GM12801 (cell line): ENCODE data around the gene SLC2A1.

ENCODE experiments used
- CTCF ChIP-seq: IDR thresholded peaks from one replicate; pipeline ENCODE4 v1.5.1; 2011; ENCODE audit warnings: control low read depth; ENCODE audit not compliant: insufficient read length; ENCODE audit errors: extremely low read depth

Gene SLC2A1

GRCh38 chr1:42971841-42972291 lies 13.2 kb upstream of the SLC2A1 start:
- no peak for TF ChIP-seq CTCF

- TF ChIP-seq CTCF, result no peak
Measured at GRCh38 chr1:42970143-42970542, 11.5 kb upstream of the SLC2A1 start.

GRCh38 chr1:42968654-42969053 lies 10.0 kb upstream of the SLC2A1 start:
- no peak for TF ChIP-seq CTCF

- no peak for TF ChIP-seq CTCF
Measured at GRCh38 chr1:42966688-42967612, 8.3 kb upstream of the SLC2A1 start.

GRCh38 chr1:42965378-42965777 lies 6.7 kb upstream of the SLC2A1 start:
- no peak for TF ChIP-seq CTCF

- TF ChIP-seq CTCF, result no peak
Measured at GRCh38 chr1:42964044-42964812, 5.6 kb upstream of the SLC2A1 start.

GRCh38 chr1:42963378-42964043 lies 4.8 kb upstream of the SLC2A1 start:
- TF ChIP-seq CTCF, result no peak
